ENCODE results near the gene SHTN1.

The SHTN1 gene

GRCh38 chr10:116866987-116867595, 137.9 kb downstream of the SHTN1 start:
- Histone ChIP-seq H2AFZ (ENCODE audit: insufficient read depth, low read length, poor library complexity) (no peak overlapping the region), H3K18ac (ENCODE audit: low read length) (no peak overlapping the region), H3K9me3 (ENCODE audit: insufficient read depth, low read depth, low read length) (no peaks in the 10 kb centered on the region), H3K4me1 (ENCODE audit: control insufficient read depth in 1 of 2, insufficient read depth in 2 of 2, low read length in 2 of 2) (no peaks in the 10 kb centered on the region), H3K14ac (ENCODE audit: low read length) (no peak overlapping the region), H4K12ac (ENCODE audit: low read depth, low read length) (no peak overlapping the region), H3K36me3 (ENCODE audit: control insufficient read depth in 1 of 2, insufficient read depth in 2 of 2, low read length in 2 of 2) (no peaks in the 10 kb centered on the region), H2BK5ac (ENCODE audit: low read depth, low read length, poor library complexity) (no peak overlapping the region), H3K4ac (ENCODE audit: low read depth, low read length) (no peak overlapping the region), H3K79me2 (ENCODE audit: control insufficient read depth, insufficient read depth, low read length, poor library complexity) (no peaks in the 10 kb centered on the region), H3K23ac (ENCODE audit: low read length) (no peak overlapping the region), H4K8ac (ENCODE audit: low read depth, low read length) (no peak overlapping the region), H3K9ac (ENCODE audit: low read length) (no peak overlapping the region), H3K4me2 (ENCODE audit: low read length) (no peak overlapping the region), H3K79me1 (ENCODE audit: low read length) (no peaks in the 10 kb centered on the region), H4K91ac (ENCODE audit: low read depth, low read length) (no peak overlapping the region), H2BK120ac (ENCODE audit: insufficient read depth, low read length, poor library complexity) (no peak overlapping the region), H2BK12ac (ENCODE audit: low read length) (no peak overlapping the region), H3K4me3 (ENCODE audit: low read depth, low read length) (no peak overlapping the region), H2AK5ac (ENCODE audit: low read length) (no peak overlapping the region), H3K27me3 (ENCODE audit: insufficient read depth, low read length) (no peaks in the 10 kb centered on the region), H3K27ac (ENCODE audit: low read depth, low read length) (no peak overlapping the region)
- no peak for DNase-seq
- no CpG with 5 or more reads among the region's 6 CpGs for WGBS (ENCODE audit: extremely low coverage, insufficient coverage, insufficient read length)

- no peaks in the 10 kb centered on the region for H3K36me3 ChIP-seq (ENCODE audit: control insufficient read depth in 1 of 2, insufficient read depth in 2 of 2, low read length in 2 of 2)
- H3K27ac ChIP-seq (ENCODE audit: low read depth, low read length) = no peak overlapping the region
- no peak overlapping the region for H3K4ac ChIP-seq (ENCODE audit: low read depth, low read length)
- H2BK12ac ChIP-seq (ENCODE audit: low read length) = no peak overlapping the region
- H2AFZ ChIP-seq (ENCODE audit: insufficient read depth, low read length, poor library complexity) = no peak overlapping the region
- H2BK120ac ChIP-seq (ENCODE audit: insufficient read depth, low read length, poor library complexity) = no peak overlapping the region
- no peak overlapping the region for H3K9ac ChIP-seq (ENCODE audit: low read length)
- H3K4me1 ChIP-seq (ENCODE audit: control insufficient read depth in 1 of 2, insufficient read depth in 2 of 2, low read length in 2 of 2) = no peaks in the 10 kb centered on the region
- H3K79me1 ChIP-seq (ENCODE audit: low read length) = no peaks in the 10 kb centered on the region
- no peak overlapping the region for H2AK5ac ChIP-seq (ENCODE audit: low read length)
- H3K18ac ChIP-seq (ENCODE audit: low read length) = no peak overlapping the region
- H4K91ac ChIP-seq (ENCODE audit: low read depth, low read length) = no peak overlapping the region
- no peak overlapping the region for H4K12ac ChIP-seq (ENCODE audit: low read depth, low read length)
- no peaks in the 10 kb centered on the region for H3K9me3 ChIP-seq (ENCODE audit: insufficient read depth, low read depth, low read length)
- no peak overlapping the region for H2BK5ac ChIP-seq (ENCODE audit: low read depth, low read length, poor library complexity)
- no CpG with 5 or more reads among the region's 2 CpGs for WGBS (ENCODE audit: extremely low coverage, insufficient coverage, insufficient read length)
- H3K14ac ChIP-seq (ENCODE audit: low read length) = no peak overlapping the region
- H3K4me3 ChIP-seq (ENCODE audit: low read depth, low read length) = no peak overlapping the region
- H4K8ac ChIP-seq (ENCODE audit: low read depth, low read length) = no peak overlapping the region
- H3K27me3 ChIP-seq (ENCODE audit: insufficient read depth, low read length) = no peaks in the 10 kb centered on the region
- no peak overlapping the region for H3K23ac ChIP-seq (ENCODE audit: low read length)
- no peaks in the 10 kb centered on the region for H3K79me2 ChIP-seq (ENCODE audit: control insufficient read depth, insufficient read depth, low read length, poor library complexity)
- no peak overlapping the region for H3K4me2 ChIP-seq (ENCODE audit: low read length)
- no peak for DNase-seq
These were observed 138.9 kb downstream of the SHTN1 start for GRCh38 chr10:116866066-116866465.

- no peak overlapping the region for H2BK120ac ChIP-seq (ENCODE audit: insufficient read depth, low read length, poor library complexity)
- H3K36me3 ChIP-seq (ENCODE audit: control insufficient read depth in 1 of 2, insufficient read depth in 2 of 2, low read length in 2 of 2) = no peaks in the 10 kb centered on the region
- no peak overlapping the region for H3K4me3 ChIP-seq (ENCODE audit: low read depth, low read length)
- no CpG with 5 or more reads among the region's 4 CpGs for WGBS (ENCODE audit: extremely low coverage, insufficient coverage, insufficient read length)
- no peaks in the 10 kb centered on the region for H3K27me3 ChIP-seq (ENCODE audit: insufficient read depth, low read length)
- no peak overlapping the region for H4K91ac ChIP-seq (ENCODE audit: low read depth, low read length)
- no peak overlapping the region for H3K23ac ChIP-seq (ENCODE audit: low read length)
- no peaks in the 10 kb centered on the region for H3K79me2 ChIP-seq (ENCODE audit: control insufficient read depth, insufficient read depth, low read length, poor library complexity)
- no peak overlapping the region for H2AK5ac ChIP-seq (ENCODE audit: low read length)
- no peak overlapping the region for H2AFZ ChIP-seq (ENCODE audit: insufficient read depth, low read length, poor library complexity)
- H2BK12ac ChIP-seq (ENCODE audit: low read length) = no peak overlapping the region
- H3K9ac ChIP-seq (ENCODE audit: low read length) = no peak overlapping the region
- no peak overlapping the region for H3K18ac ChIP-seq (ENCODE audit: low read length)
- no peak overlapping the region for H3K14ac ChIP-seq (ENCODE audit: low read length)
- no peaks in the 10 kb centered on the region for H3K4me1 ChIP-seq (ENCODE audit: control insufficient read depth in 1 of 2, insufficient read depth in 2 of 2, low read length in 2 of 2)
- H3K9me3 ChIP-seq (ENCODE audit: insufficient read depth, low read depth, low read length) = no peaks in the 10 kb centered on the region
- H4K12ac ChIP-seq (ENCODE audit: low read depth, low read length) = no peak overlapping the region
- H3K79me1 ChIP-seq (ENCODE audit: low read length) = no peaks in the 10 kb centered on the region
- H3K4ac ChIP-seq (ENCODE audit: low read depth, low read length) = no peak overlapping the region
- DNase-seq = no peak
- no peak overlapping the region for H2BK5ac ChIP-seq (ENCODE audit: low read depth, low read length, poor library complexity)
- no peak overlapping the region for H4K8ac ChIP-seq (ENCODE audit: low read depth, low read length)
- H3K4me2 ChIP-seq (ENCODE audit: low read length) = no peak overlapping the region
- H3K27ac ChIP-seq (ENCODE audit: low read depth, low read length) = no peak overlapping the region
These were observed 140.6 kb downstream of the SHTN1 start for GRCh38 chr10:116864436-116864835.

GRCh38 chr10:116861796-116862195, 143.2 kb downstream of the SHTN1 start:
- H3K4me1 ChIP-seq (ENCODE audit: control insufficient read depth in 1 of 2, insufficient read depth in 2 of 2, low read length in 2 of 2) = no peaks in the 10 kb centered on the region
- no peak overlapping the region for H3K9ac ChIP-seq (ENCODE audit: low read length)
- no peak overlapping the region for H3K4ac ChIP-seq (ENCODE audit: low read depth, low read length)
- no CpG with 5 or more reads among the region's 2 CpGs for WGBS (ENCODE audit: extremely low coverage, insufficient coverage, insufficient read length)
- H3K23ac ChIP-seq (ENCODE audit: low read length) = no peak overlapping the region
- no peaks in the 10 kb centered on the region for H3K79me1 ChIP-seq (ENCODE audit: low read length)
- no peaks in the 10 kb centered on the region for H3K27me3 ChIP-seq (ENCODE audit: insufficient read depth, low read length)
- H2BK12ac ChIP-seq (ENCODE audit: low read length) = no peak overlapping the region
- H3K79me2 ChIP-seq (ENCODE audit: control insufficient read depth, insufficient read depth, low read length, poor library complexity) = no peaks in the 10 kb centered on the region
- H3K14ac ChIP-seq (ENCODE audit: low read length) = no peak overlapping the region
- no peak overlapping the region for H2AK5ac ChIP-seq (ENCODE audit: low read length)
- no peak overlapping the region for H4K12ac ChIP-seq (ENCODE audit: low read depth, low read length)
- H4K91ac ChIP-seq (ENCODE audit: low read depth, low read length) = no peak overlapping the region
- no peak overlapping the region for H3K18ac ChIP-seq (ENCODE audit: low read length)
- no peak overlapping the region for H3K4me3 ChIP-seq (ENCODE audit: low read depth, low read length)
- H2AFZ ChIP-seq (ENCODE audit: insufficient read depth, low read length, poor library complexity) = no peak overlapping the region
- H2BK5ac ChIP-seq (ENCODE audit: low read depth, low read length, poor library complexity) = no peak overlapping the region
- no peak overlapping the region for H3K27ac ChIP-seq (ENCODE audit: low read depth, low read length)
- H4K8ac ChIP-seq (ENCODE audit: low read depth, low read length) = no peak overlapping the region
- no peaks in the 10 kb centered on the region for H3K36me3 ChIP-seq (ENCODE audit: control insufficient read depth in 1 of 2, insufficient read depth in 2 of 2, low read length in 2 of 2)
- H3K4me2 ChIP-seq (ENCODE audit: low read length) = no peak overlapping the region
- DNase-seq = peak; percentile 3 to 59
- no peaks in the 10 kb centered on the region for H3K9me3 ChIP-seq (ENCODE audit: insufficient read depth, low read depth, low read length)
- H2BK120ac ChIP-seq (ENCODE audit: insufficient read depth, low read length, poor library complexity) = no peak overlapping the region
